ENCODE data around the gene NECAB2. TPM values are rescaled to one million over a fixed set of nuclear protein-coding genes. Genes with fewer than 3 reads are reported as not detected.

The NECAB2 gene
- total and polyA plus RNA-seq, 8 donors: 0.46 to 11.2 (median 1.7) TPM; not detected in 3

- no peak for TF ChIP-seq EP300 (IDR thresholded peaks at IDR 0.05)
- no peak for TF ChIP-seq CTCF (IDR thresholded peaks at IDR 0.05)
- TF ChIP-seq POLR2AphosphoS5 (IDR thresholded peaks at IDR 0.05): no peak
- TF ChIP-seq POLR2A (IDR thresholded peaks at IDR 0.05): no peak
- peaks cover 0 to 8% (median 4%) of the 10 kb centered on the region in 3 donors for H3K27me3 ChIP-seq
- intact Hi-C loops (cut with DNase I; ENCODE audit: low total_unique reads): no loop called here
- H3K36me3 ChIP-seq: peaks cover 38 to 80% (median 79%) of the 10 kb centered on the region in 4 donors
- H3K4me1 ChIP-seq: peaks cover 0 to 6% (median 5%) of the 10 kb centered on the region in 4 donors
- WGBS, 5 donors: 84 to 91% (median 87%) methylated on average over 22 of the region's 22 CpGs
- H3K4me3 ChIP-seq: no peak overlapping the region
- no peak for DNase-seq
- H3K27ac ChIP-seq: no peak overlapping the region
- H3K9me3 ChIP-seq: no peaks in the 10 kb centered on the region
Observed at GRCh38 chr16:83963277-83964119, 4.5 kb upstream of the NECAB2 start.

- H3K27ac ChIP-seq: no peak overlapping the region
- intact Hi-C loops (cut with DNase I; ENCODE audit: low total_unique reads): loop anchor here (5.0 kb wide), 1 partner anchor 97 kb away; no protein-coding TSS in a partner anchor
- H3K27me3 ChIP-seq: peaks cover 0 to 21% (median 17%) of the 10 kb centered on the region in 3 donors
- H3K4me3 ChIP-seq: no peak overlapping the region
- H3K4me1 ChIP-seq: peaks cover 0 to 12% (median 8%) of the 10 kb centered on the region in 4 donors
- no peak for DNase-seq
- no peaks in the 10 kb centered on the region for H3K9me3 ChIP-seq
- 90 to 95% (median 94%) methylated on average over 16 to 26 of the region's 26 CpGs for WGBS, 5 donors
- H3K36me3 ChIP-seq: peaks cover 26 to 66% (median 65%) of the 10 kb centered on the region in 4 donors
- TF ChIP-seq POLR2AphosphoS5 (IDR thresholded peaks at IDR 0.05) (no peak), EP300 (IDR thresholded peaks at IDR 0.05) (no peak), CTCF (IDR thresholded peaks at IDR 0.05) (no peak)
Observed at GRCh38 chr16:83964684-83965443, 3.2 kb upstream of the NECAB2 start.

GRCh38 chr16:83965444-83966152 lies 2.4 kb upstream of the NECAB2 start:
- intact Hi-C loops (cut with DNase I; ENCODE audit: low total_unique reads): loop anchor here (5.0 kb wide), 1 partner anchor 97 kb away; no protein-coding TSS in a partner anchor
- peaks cover 0 to 29% (median 20%) of the 10 kb centered on the region in 3 donors for H3K27me3 ChIP-seq
- DNase-seq: no peak
- TF ChIP-seq CTCF (IDR thresholded peaks at IDR 0.05): no peak
- TF ChIP-seq POLR2A (IDR thresholded peaks at IDR 0.05): no peak
- no peak for TF ChIP-seq POLR2AphosphoS5 (IDR thresholded peaks at IDR 0.05)
- TF ChIP-seq EP300 (IDR thresholded peaks at IDR 0.05): no peak
- no peak overlapping the region for H3K4me3 ChIP-seq
- no peak overlapping the region for H3K27ac ChIP-seq
- peaks cover 23 to 59% (median 58%) of the 10 kb centered on the region in 4 donors for H3K36me3 ChIP-seq
- H3K4me1 ChIP-seq: peaks cover 0 to 12% (median 8%) of the 10 kb centered on the region in 4 donors
- 88 to 92% (median 91%) methylated on average over 14 to 36 of the region's 36 CpGs for WGBS, 5 donors
- H3K9me3 ChIP-seq: no peaks in the 10 kb centered on the region

All from stomach (tissue), 9 donors.